Left cardiac atrium (tissue), 4 donors: ENCODE data around the gene CRISPLD2. TPM values are rescaled to one million over a fixed set of nuclear protein-coding genes. Genes with fewer than 3 reads are reported as not detected.

Experiments
- ATAC-seq, 2 donors: fragments of 200-7000 bp; cut with Tn5 transposase; one replicate each; pipeline ENCODE4 v1.9.1; 2020; ENCODE audit warnings: mild to moderate bottlenecking in 2 of 2, moderate library complexity in 2 of 2
- DNase-seq: peaks from one replicate; pipeline ENCODE4 v3.0.0-alpha.2; 2020
- intact Hi-C, 2 donors: fragments of 100-400 bp; cut with DNase I; formaldehyde crosslinking; loops; one replicate each; pipeline versions ENCODE4 v1.14.1 to v1.15.1; 2022 to 2023
- long read RNA-seq: library from polyadenylated mRNA; unstranded; transcript quantifications from one replicate; pipeline ENCODE4 v2.0.0, GENCODE V29; 2021
- total RNA-seq, 2 donors: library from RNA; stranded (reverse); fragmentation: NEBNext Ultra II Directional; extraction: Animal tissue kit (Norgen Biotek cat#: 25700); gene quantifications; one replicate each; pipeline ENCODE4 v1.2.1, GENCODE V29; 2021
- donor health status: DM: no; HTN: yes; CAD: no.
- donor health status: DM: no; HTN: yes; CAD: no; lungs with severe emphysema.
- donor health status: DM: yes; HTN: yes; CAD: no.
- donor health status: Dilated cardiomyopathy.

CRISPLD2 gene, protein sequence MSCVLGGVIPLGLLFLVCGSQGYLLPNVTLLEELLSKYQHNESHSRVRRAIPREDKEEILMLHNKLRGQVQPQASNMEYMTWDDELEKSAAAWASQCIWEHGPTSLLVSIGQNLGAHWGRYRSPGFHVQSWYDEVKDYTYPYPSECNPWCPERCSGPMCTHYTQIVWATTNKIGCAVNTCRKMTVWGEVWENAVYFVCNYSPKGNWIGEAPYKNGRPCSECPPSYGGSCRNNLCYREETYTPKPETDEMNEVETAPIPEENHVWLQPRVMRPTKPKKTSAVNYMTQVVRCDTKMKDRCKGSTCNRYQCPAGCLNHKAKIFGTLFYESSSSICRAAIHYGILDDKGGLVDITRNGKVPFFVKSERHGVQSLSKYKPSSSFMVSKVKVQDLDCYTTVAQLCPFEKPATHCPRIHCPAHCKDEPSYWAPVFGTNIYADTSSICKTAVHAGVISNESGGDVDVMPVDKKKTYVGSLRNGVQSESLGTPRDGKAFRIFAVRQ
- 10 to 100 TPM; 36.1 to 58.3 TPM for total RNA-seq
- long read RNA-seq, full-length matches to known transcripts: 6 of 25 reads
- long read RNA-seq, partial matches to known transcripts: 12 of 25 reads
- long read RNA-seq, other reads (novel, unspliced or antisense): 7 of 25 reads

DNA sequence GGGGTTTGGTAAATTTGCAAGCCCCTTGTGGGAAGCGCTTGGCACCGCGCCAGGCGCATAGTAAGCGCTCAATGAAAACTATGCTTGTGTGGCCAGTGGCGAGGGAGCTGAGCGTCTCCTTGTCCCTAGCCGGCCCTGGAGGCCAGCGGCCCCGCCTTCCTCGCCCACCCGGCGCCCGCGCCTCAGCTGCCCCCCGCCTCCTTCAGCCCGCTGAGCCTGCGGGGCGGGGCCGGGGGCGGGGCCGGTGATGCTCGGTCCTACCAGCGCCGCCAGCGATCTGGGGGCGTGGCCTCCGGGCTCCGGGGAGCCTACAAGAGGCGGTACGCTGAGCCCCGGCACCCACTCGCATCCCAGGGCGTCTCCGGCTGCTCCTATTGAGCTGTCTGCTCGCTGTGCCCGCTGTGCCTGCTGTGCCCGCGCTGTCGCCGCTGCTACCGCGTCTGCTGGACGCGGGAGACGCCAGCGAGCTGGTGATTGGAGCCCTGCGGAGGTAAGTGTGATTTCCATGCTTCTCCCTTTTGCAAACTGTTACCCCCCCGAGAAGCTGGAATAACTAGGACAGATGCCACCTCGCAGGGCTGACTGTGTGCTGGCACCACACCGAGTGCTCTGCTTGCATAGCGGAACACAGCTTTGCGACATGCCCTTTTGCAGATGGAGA lies at the start of gene CRISPLD2:
TSS of gene CRISPLD2 (plus strand) at position 342 of the 661 bp plus-strand sequence. CDS start 18,511 bp downstream, outside the sequence.
- intact Hi-C loops: no loop called here
- peak; percentile 97 for DNase-seq

GRCh38 chr16:84773312-84773711 lies 46.5 kb upstream of the CRISPLD2 start:
- DNase-seq: no peak
- peak in 1 of 2 donors; percentile 21 for ATAC-seq
- intact Hi-C loops: no loop called here

More for the DNA sequence above, at the start of gene CRISPLD2:
- peak; percentile 93 to 96 for ATAC-seq

DNA sequence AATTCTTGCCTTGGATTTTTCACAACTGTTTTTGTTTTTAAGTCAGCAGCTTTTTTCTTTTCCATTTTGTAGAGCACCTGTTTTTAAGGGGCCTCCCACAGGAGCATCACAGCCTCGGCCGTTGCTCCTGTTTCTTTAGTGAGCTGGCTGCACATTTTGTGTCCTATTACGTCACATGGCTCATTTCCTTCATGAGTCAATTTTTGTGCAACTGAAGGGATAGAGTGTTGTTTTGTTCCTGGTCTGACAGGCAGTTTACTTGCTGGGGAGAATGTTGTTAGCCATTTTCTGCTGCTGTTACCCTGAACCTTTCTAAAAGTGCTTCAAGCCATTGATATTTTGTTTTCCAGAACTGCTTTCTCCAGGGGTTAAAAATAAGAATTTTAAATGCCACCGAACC lies 45.0 kb upstream of the CRISPLD2 start:
- intact Hi-C loops: no loop called here
- peak in 1 of 2 donors; percentile 39 for ATAC-seq
- DNase-seq: no peak

- intact Hi-C loops: no loop called here
- ATAC-seq (no peak), DNase-seq (no peak)
Measured at GRCh38 chr16:84775262-84775810, 44.4 kb upstream of the CRISPLD2 start.

DNA sequence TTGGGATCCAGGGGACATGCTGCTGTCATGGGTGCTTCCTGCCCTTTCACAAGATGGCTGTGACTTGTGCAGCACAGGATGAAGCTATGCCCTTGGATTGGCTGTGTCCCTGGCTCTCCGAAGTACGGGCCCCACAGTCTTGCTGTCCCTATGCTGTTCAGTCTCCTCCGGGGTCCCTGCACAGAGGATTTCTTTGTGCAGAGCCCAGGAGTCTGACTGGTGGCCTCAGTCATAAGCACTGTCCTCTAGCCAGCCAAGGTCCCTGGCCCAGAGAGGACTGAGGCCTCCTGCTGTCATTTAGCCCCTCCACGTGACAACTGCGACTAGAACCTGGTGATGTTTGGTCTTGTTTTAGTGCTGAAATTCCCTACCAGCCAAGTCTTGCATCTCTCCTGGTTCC lies 42.4 kb upstream of the CRISPLD2 start:
- DNase-seq (no peak), ATAC-seq (no peak)
- intact Hi-C loops: no loop called here

DNA sequence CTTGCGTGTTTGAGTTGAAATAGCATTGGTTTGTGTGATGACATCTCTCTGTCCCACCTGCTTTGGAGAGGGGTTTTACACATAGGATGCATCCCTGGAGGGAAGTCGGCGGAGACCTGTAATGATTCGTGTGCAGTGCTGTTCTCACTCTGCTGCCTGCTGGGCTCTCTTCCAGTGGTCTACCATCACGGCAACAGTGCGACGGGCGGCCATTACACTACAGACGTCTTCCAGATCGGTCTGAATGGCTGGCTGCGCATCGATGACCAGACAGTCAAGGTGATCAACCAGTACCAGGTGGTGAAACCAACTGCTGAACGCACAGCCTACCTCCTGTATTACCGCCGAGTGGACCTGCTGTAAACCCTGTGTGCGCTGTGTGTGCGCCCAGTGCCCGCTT lies 41.1 kb upstream of the CRISPLD2 start:
- ATAC-seq: no peak
- no peak for DNase-seq
- intact Hi-C loops: no loop called here

DNA sequence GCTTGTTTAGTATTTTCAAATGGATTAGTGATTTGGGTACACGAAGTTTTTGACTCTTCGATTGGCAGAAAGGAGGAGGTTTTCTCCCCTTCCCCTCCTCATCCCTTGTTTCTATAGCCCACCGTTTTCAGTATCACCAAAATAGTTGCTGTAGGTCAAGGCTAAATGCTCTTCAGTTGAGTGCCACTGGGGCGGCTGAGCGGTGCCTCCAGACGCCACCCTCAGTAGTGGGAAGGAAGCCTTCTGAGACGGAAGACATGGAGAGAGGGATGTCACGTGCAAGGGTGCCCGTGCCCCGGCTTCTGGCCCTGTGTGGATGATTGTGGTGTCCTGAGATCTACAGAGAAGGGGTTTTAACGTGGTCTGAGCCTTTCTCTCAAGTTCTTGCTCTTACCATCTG lies 39.7 kb upstream of the CRISPLD2 start:
- ATAC-seq (no peak), DNase-seq (no peak)
- intact Hi-C loops: no loop called here

DNA sequence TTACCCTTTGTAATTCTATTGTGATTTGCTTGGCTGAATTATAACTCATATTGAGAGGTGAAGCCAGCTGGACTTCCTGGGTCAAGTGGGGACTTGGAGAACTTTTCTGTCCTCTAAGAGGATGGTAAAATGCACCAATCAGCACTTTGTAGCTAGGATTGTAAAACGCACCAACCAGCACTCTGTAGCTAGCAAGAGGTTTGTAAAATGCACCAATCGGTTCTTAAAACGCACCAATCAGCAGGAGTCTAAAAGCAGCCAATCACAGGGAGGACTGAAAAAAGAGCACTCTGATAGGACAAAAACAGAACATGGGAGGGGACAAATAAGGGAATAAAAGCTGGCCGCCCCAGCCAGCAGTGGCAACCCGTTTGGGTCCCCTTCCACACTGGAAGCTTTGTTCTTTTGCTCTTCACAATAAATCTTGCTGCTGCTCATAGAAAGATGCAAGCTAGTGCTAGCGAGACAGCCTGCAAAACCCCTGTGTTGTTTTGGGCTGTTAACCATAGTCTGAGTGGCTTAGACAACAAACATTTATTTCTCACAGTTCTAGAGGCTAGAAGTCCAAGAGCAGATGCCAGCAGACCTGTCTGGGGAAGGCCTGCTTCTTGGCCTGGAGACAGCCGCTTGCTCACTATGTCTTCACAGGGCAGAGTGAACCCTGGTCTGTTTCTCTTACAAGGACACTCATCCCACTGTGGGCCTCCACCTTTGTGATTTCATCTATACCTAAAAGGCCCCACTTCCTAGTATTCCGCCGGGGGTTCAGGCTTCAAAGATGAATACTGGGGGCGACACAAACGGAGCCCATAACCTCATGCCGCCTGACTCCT lies 39.0 kb upstream of the CRISPLD2 start:
- no peak for ATAC-seq
- intact Hi-C loops: no loop called here

DNA sequence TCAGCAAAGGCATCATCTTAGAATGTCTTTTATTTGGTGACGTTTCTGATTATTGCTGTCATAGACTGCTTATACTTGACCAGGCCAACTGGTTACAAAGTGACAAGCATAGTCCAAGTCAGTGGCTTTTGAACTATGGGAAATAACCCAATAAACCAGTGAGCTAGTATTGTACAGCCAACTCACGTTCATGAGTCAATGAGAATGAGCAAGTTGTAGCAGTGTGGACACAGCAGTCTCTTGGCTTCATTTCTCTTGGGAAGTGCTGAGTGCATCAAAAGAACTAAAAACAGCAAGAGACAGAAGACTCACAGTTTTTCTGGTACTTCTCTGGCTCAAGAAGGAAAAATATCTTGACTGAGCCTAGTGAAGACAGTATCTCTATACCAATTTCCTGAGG lies 36.9 kb upstream of the CRISPLD2 start:
- intact Hi-C loops: no loop called here

More for the DNA sequence above, 39.0 kb upstream of the CRISPLD2 start:
- no peak for DNase-seq

GRCh38 chr16:84785843-84786581 lies 33.8 kb upstream of the CRISPLD2 start:
- intact Hi-C loops: no loop called here
- peak; percentile 37 for DNase-seq
- ATAC-seq: peak; percentile 53 to 66

More for the DNA sequence above, 36.9 kb upstream of the CRISPLD2 start:
- ATAC-seq (no peak), DNase-seq (no peak)

DNA sequence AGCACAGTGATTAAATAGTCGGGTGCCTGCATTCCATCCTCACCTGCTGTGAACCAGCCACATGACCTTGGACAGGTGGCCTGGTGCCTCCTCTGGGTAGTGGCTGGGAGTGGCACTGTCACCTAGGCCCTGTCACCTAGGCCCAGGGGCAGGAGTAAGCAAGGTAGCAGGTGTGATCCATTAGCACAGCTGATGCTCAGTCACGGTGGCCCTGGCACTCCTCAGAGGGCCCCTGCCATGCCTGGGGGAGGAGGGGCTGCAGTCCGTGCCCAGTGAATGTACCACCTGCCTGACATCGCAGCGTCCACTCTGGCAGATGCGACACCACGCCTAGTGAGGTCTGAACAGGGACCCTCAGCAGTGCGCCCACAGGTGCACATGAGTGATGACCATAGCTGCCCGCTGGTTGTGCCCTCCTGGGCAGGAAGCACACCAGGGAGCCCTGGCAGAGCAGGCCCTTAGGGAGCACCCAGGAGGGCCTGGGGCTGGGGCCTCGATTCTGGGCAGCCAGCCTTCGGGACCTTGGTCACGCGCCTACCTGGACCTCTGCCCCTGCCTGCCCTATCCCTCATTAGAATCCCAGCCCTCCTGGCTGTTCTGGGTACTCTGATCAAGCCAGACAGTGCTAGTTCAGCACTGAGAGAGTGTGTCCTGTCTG lies 33.1 kb upstream of the CRISPLD2 start:
- DNase-seq (no peak), ATAC-seq (peak; percentile 14 to 44)
- intact Hi-C loops: no loop called here

DNA sequence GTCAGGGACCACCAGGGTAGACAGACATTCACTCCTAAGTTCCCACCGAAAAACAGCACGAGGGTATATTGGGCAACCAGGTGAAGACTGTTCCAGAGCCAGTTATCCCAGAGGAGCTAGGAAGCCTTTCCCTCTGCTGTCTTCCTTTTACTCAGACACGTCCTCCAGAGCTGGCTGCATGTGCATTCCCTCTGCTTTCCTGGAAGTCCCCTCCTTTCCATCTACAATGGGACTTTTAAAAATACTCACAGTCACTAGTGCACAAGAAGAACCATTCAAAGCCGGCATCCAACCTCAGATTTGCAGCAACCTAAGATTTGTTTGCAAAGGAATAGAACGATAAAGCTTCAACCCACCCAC lies 32.5 kb upstream of the CRISPLD2 start:
- DNase-seq (no peak), ATAC-seq (no peak)
- intact Hi-C loops: no loop called here

DNA sequence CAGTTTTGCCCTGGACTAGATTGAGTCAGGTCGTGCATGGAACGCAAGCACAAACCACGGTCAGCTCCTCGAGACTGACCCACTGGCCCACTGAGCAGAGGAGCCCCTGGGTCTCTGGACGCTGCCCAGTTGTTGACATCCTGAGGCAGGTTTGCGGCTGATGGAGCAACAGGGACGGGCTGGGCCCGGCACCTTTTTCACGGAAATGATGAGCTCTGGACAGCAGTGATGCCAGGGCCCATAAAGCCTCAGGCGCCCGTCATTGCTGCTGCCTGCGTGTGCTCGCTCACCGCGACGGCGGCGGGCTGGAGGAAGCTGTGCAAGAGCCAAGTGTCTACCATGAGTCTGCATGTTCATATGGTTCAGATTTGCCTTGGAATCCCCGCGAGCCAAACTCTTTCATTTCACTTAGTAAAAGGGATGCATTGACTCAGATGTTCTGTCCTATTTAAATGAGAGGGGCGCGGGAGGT lies 30.8 kb upstream of the CRISPLD2 start:
- no peak for ATAC-seq
- intact Hi-C loops: no loop called here
- no peak for DNase-seq

- ATAC-seq (no peak), DNase-seq (no peak)
- intact Hi-C loops: no loop called here
Measured at GRCh38 chr16:84789431-84789830, 30.4 kb upstream of the CRISPLD2 start.

DNA sequence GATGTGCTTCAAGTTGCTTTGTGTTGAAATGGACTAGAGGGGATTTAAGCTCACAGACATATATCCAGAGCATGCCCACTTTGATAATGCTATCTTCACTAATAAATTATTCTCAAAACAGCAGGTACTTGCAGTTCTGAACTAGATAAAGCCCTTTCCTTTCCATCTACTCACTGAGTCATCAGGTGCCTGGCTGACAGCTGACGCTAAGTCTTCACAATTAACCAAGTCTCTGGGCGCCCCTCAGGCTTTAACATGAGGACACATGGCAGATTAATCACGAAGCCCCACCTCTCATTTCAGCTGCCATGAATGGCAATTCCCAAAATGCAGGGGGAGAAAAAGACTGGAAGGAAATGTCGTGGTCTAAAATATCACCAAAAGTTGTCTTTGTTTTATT lies 29.5 kb upstream of the CRISPLD2 start:
- no peak for ATAC-seq
- intact Hi-C loops: no loop called here
- DNase-seq: no peak

- ATAC-seq (no peak), DNase-seq (no peak)
- intact Hi-C loops: no loop called here
Measured at GRCh38 chr16:84791088-84791487, 28.7 kb upstream of the CRISPLD2 start.

DNA sequence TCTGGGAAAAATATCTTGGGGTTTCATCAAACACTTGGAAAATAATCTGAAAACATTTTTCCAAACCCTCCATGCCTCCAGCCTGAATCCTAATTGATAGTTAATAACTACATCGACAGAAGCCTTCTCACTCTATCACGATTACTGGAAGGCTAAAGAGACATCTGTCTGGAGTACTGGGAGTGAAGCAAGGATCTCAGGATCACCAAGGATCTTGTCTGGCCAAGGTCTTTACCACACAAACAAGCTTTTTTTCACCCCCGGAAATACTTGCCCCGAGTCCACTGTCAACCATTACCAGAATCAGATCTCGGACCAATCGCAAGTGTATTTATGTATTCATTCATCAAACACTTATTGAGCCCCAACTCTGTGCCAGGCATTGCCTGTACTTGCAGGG lies 28.3 kb upstream of the CRISPLD2 start:
- DNase-seq (no peak), ATAC-seq (no peak)
- intact Hi-C loops: no loop called here

DNA sequence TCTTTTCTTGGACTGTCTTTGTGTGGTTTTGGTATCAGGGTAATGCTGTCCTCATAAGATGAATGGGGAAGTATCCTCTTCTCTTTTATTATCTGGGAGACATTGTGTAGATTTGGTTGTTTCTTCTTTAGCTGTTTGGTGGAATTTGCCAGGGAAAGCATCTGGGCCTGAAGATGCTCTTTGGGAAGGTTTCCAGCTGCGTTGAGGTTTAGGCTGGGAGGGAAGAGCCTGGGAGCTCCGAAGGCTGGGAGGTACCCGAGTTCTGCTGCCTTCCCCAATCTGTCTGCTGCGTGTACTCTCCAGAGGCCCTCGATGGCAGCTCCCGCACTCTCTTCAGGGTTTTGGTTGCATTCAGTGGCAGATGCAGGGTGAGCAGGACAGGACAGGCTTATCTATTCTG lies 25.6 kb upstream of the CRISPLD2 start:
- no peak for ATAC-seq
- intact Hi-C loops: no loop called here
- no peak for DNase-seq
